Stimulated activated CD4-positive, alpha-beta T cell treated with anti-CD3 and anti-CD28 coated beads, Interleukin-1b, Interleukin-23, amount 100 ng/mL, for 48 hours (primary cell): Measurements from ENCODE around the gene ABHD17B.
"Not testable (repeated sequence)": the region's sequence is repeated elsewhere in the genome, so short reads cannot be mapped to it uniquely, and the experiment has no call there.

Experiments used
- DNase-seq: peaks from one replicate; pipeline ENCODE4 v3.0.0-alpha.2; 2020

The ABHD17B gene

DNA sequence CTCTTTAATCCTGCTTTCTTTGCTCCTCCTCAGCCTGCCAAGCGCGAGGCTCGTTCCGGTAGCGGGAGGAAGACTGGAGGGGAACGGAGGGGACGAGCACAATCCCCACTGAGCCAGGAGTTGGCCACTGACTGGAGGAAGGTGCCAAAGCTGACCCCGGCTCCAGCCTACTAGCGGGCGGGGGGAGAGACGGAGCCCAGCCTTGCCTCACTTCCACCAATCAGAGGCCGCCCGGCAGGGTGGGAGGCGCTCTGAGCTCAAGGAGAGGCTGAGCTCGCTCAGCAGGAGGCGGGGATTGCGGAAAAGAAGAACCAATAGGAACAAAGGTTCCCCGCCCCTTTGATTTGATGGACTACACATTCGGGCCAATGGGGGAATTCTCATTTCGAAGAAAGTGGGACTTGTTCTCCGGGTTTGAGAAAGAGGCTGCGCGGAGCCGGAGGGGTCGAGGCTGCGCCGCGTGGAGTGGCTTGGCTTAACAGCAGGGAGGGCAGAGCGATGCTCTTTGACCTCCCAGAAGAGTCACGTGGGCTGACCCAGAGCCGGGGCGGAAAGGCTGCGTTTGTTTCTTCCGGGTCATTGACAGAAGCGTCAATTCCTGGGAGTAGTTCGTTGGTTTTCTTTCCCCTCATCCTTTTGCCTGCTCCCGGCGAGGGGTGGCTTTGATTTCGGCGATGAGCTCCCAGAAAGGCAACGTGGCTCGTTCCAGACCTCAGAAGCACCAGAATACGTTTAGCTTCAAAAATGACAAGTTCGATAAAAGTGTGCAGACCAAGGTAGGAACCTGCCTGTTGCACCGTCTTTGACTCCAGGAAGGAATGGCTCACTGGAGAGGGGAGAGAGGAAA, at the start of gene ABHD17B, which contains the start of gene C9orf85:
TSS of gene ABHD17B (minus strand) at position 133 of the 847 bp plus-strand sequence. CDS start 36,113 bp downstream, outside the sequence.
TSS of gene C9orf85 (plus strand) at position 579 of the 847 bp plus-strand sequence. CDS start at position 675, 96 bp downstream.
- DNase-seq: peak; percentile 98

DNA sequence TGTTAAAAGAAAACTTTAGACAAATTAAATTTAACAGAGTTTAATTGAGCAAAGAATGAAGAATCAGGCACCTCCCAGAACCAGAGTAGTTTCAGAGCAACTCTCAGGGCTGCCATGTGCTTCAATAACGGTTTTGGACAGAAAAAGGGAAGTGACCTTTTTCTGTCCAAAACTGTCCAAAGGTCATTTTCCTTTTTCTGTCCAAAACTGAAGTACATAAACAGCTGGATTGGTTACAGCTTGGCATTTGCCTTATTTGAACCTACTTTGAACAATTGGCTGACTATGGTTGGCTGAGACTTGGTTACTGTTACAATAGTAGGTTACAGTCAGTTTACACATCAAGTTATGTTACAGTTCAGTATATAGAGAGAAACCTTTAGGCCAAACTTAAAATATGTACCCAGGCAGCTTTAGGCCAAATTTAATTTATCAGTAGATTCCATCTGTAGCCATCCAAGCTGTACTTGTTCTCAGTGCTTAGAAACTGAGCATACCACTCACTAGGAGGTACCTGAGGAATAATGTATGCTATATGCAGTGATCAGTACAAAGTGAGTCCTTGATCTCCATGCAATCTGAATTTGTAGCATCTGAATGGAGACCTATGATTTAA, 44.4 kb upstream of the ABHD17B start:
- DNase-seq: no peak

DNA sequence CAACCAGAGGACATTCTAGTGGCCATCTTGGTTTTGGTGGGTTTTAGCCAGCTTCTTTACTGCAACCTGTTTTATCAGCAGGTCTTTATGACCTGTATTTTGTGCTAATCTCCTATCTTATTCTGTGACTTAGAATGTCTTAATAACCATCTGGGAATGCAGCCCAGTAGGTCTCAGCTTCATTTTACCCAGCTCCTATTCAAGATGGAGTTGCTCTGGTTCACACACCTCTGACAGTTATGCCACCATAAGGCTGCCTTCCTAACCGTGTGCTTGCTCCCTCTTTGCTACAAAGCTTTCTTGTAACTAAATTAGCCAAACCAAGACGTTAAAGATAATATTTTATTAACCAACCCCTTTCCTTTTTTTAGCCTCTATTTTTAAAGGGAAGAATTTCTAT, 43.7 kb upstream of the ABHD17B start:
- not testable (repeated sequence) for DNase-seq

DNA sequence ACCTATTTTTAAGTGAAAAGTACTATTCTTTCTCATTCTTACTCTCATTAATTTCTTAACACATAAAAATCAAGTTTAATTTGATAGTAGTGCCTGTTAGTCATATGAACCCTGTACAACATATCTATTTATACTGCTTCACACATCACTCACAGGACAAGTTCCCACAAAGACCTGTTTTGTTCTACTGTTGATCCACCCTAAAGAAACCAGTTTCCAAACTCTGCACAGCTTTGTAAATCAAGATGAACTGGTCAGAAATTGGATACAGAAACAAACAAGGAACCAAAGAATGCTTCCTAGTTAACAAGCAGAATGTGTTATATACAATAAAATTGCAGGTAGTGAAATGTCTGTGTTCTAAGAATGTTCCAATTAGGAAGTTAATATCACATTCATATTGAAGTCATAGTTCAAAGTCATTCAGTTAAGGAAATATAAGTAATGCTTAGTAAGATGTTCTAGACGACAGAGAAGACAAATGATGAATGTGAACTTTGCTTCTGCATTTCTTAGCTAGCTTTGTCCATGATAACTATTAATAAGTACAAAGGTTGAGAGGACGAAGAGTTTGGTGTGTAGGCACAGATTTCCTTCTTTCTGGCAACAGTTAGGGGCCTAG, 33.9 kb upstream of the ABHD17B start:
- no peak for DNase-seq

DNA sequence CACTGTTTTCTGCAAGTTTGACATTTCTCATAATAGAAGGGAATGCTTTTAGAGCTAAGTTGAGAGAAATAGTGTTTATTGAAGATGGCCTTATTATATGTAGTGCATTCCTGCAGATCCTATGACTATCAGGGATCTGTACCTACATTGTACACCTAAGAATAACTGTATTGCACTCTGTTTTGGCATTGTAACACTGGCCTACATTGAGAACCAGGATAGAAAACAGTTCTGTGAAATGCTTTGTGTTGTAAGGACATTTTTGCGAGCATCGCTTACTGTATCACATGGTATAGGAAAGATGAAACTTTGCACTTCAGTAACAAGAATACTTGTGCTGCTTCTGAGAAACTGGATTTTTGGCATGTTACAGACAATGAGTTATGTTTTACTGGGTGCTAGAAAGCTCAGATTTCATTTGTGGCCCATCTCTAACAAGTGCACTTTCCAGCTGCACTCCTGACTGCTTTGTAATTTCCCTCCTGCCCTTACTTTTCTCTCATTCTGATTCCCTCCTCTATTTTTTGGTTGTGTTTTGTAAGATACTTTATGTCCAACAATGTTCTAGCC, 31.1 kb upstream of the ABHD17B start:
- no peak for DNase-seq

DNA sequence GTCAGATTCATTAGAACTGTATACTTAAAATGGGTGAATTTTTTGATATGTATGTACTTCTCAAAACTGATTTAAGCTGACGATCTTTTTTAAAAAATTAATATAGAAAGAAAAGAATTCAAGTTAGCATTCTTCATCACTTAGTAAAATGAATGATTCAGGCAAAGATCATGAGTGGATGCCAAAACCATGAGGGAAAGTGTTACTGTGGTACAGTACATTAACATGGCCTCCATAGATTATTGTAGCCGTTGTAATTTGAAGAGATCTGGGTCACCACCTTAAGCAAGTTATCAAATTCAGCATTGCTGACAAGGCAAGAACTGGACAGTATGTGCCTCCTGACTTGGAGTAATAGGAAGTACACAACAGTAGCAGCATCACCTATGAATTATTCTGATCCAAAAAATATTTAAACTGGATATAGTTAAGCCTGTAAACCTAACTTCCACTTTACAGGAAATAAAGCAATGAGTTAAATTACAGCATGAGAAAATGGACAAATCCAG, 30.1 kb upstream of the ABHD17B start:
- no peak for DNase-seq

DNA sequence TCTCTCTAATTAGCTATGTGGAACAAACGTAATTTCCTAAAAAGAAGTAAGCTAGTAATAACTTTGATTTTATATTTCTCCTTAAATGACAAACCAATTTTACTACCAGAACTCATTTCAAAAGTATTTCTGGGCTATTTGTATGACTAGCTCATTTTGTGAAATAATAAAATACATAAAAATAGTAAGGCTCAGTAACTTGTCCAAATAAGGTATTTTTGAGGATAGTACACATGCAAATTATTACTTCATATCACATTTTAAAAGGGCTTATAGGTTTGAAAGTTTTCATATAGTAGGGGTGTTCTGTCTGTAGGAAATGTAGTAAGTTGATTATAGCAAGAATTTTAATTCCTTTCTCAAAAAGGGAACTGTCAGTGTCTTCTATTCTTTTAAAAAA, 26.9 kb upstream of the ABHD17B start:
- no peak for DNase-seq

DNA sequence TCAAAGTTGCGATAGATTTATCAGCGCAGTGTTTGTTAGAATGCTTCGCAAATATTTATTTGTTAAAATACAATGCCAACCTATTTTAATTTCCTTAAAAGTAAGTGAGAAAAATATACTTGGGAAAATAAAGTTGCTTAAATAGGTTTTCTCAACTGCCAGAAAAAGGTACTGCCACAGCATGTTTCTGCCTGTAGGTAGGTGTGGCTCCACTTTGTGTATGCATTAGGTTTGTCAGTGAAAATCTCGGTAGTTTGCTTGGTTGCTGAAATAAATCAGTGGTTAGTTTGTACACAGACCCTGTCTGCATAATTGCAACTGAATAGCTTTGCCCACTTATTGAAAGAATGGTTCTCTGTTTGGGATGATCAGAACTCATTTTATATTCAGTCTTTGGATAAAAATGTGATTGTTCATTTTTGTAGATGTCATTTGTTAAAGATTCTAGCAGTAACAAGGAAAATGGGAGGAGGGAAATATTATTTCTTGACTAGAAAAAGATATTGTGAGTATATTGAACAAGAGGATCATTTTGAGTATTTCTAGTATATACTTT, 26.2 kb upstream of the ABHD17B start:
- no peak for DNase-seq

DNA sequence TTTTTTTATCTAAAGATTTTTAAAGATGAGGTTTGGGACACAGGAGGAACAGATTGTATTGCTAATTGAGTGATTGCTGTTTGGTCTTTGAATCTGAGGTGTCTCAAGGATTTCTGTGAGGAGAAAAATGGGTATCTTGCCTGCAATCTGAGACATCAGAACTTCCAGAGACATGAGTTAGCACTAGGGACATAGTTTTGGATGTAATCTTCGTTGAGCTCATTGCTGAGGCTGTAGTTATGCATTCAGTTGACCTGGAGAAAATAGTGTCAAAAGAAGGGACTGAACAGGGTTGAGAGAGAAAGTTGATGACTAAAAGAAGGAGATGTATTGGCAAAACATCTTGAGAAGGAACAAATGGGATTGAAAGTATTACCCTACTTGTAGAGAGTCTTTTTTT, 25.1 kb upstream of the ABHD17B start:
- no peak for DNase-seq

DNA sequence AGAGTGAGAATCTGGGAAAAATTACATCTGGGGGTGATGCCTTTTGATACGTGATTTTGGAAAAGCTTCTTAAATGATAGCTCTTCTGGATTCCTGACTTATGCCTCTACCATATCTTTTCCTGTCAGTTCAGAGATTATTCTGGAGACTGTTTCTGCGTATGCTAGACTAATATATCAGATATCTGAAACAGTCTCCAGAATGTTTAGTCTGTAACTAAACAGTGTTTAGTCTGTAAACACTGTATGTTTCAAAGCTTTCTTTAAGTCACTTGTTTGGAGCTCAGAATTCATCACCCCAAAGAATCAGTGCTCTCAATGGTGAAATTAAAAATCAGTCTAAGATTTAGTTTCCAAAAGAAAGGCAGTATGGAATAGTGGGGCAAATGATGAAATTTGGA, 20.2 kb upstream of the ABHD17B start:
- DNase-seq: no peak

DNA sequence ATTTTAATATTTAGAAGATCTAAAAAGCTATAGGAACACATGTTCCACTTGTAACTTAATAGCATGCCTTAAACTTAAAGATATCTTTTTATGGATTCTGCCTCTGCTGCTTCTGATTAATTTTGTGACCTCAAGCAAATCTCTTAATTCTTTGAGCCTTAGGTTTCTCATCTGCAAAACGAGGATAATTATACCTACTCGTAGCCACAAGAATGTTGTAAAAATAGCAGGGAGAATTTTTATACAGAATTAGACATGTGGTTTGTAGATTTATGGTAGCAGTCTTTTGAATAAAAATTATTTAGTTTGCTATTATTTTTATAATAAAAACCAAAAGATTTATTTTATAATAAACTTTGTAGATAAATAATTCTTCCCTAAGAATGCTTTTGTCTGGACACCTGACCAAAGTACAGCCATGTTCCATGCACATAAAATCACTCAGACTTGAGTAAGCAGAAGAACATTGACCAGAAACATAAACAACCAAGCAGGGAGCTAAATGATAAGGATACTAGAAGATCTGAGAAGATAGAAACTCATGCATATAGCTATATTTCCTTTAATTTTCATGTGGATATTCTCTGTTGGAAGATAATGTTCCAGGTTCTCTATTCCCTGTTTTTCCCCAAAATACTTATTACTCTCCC, 18.9 kb upstream of the ABHD17B start:
- DNase-seq: no peak

DNA sequence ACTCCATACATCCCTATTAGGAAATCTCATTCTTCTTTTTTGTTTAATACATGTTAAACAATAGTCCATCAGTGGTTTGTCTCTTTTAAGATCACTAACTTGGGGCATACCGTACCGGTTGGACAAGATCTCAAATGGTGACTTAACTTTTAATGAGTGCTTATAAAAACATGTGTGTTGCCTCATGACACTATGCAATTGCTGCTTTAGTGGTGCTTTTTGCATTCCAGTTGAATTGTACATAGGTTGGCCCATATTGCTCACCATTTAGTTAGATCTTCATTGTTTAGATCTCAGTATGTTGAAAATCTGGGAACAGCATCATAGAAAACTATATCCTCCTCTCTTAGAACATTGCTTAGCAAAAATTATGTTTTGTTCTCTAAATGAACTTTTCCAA, 18.2 kb upstream of the ABHD17B start:
- no peak for DNase-seq

DNA sequence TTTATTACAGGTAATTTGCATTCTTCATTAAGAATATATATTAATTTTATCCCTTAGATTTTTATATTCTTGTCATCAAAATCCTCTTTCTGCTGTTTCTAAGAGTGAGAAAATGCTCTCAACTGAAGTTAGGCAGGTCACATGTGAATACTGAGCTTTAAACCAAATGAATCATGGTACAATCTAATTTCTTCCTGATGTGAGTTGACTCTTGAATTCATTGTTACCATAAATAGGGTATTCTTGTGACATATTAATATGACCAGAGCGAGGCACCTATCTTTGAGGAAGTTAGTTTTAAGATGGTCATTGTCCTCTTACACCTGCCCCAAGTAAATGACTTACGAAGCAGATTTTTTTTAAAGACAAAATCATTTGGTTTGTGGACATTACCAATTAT, 17.8 kb upstream of the ABHD17B start:
- no peak for DNase-seq

DNA sequence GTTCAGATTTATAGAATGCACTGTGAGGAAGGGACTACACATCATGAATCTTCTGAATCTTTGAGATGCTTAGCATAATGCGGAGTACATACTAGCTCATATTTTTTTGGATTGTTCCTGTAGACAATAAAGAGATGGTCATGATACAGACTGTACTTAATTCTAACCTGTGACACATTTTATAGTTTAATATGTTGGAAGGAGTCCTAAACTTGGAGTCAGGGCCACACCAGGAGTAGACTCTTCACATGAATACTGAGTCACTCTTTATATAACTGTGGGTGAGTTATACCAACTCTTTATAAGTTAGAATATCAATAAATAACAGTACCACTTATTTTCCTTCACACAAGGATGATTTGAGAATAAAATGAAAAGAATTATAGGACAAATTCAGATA, 17.4 kb upstream of the ABHD17B start:
- DNase-seq: no peak

DNA sequence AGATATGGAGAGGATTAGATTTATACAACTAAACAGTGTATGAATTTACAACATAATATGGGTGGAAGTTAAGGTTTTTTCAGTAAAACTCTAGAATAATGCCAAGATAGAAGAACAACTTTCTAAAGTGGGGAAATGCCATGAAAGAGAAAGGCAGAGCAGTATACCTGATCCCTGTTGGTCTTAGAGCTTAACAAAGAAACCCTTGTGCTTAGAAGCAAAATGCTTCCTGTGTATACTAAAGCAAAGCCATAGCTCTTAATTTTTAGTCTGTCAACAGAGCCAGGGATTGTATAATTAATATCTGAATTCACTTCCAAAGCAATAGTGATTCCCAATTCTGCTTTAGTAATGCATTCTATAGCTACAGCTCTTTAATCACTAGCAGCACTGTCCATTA, 14.8 kb upstream of the ABHD17B start:
- no peak for DNase-seq

DNA sequence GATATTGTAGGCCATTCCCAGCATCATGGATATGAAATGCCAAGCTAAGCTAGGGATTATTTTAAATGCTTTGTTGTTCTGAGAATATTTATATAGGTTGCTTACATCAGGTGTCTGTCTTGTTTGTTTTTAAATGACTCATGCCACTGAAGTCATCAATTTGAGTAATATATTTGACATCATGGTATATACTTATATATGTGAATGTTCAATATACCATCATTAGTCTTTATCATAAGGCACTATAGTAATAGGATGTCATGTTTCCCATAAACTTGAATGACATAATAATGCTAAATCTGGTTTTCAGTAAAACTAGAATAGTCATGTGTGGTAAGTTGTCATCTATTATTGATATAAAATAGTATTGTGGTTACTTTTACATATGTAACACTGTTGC, 13.6 kb upstream of the ABHD17B start:
- DNase-seq: no peak

DNA sequence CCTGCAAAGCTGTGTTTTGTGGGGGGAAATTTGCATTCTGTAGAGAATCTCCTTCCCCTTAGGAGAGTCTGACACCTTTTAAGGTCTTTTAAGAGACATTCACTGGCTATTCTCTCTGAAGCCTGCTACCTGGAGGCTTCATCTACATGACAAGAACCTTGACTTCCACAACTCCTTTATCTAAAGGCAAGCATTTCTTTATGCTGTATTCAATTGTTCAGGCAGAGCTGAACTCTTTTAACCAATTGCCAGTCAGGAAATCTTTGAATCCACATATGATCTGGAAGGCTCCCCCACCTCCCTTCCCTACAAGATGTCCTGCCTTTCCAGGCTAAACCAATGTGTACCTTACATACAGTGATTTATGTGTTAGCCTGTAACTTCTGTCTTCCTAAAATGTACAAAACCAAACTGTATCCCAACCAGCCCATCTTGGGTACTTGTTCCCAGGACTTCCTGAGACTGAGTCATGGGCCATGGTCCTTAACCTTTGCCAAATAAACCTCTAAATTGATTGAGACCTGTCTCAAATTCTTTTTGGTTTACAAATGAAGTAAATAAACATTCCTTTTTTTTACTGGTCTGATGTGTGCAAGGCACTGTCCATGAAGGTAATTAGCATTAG, 10.3 kb upstream of the ABHD17B start:
- DNase-seq: no peak

DNA sequence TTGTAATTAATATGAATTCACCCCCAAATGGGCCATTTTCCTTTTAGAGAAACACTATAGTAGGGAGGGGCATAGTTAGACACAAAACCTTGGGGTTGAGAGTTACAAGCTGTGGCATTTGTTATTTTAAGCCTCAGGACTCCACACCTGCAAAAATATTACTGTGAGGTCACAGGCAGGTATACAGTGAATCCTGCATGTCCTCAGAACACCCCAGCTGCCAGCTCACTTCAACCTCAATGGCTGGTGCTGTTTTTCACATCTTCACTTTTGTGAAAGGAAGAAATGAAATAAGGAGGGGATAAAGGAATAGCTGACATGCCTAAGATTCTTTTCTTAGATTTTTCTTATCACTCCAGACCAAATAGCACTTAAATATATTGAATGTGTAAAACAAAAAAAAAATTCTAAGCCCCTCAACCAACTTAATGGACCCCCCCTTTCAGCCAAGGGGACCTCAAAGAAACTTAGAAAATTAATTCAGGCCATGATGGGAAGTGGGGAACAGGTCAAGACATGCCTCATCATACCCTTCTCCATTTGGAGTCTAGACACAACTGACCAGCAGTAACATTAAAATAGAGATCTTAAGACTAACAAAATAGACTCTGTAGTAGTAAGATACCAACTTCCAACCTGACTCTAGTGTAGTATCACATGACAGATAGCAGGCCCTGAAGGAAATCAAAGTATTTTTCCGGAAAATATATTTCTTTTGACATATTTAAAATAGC, 9.6 kb upstream of the ABHD17B start:
- DNase-seq: no peak

DNA sequence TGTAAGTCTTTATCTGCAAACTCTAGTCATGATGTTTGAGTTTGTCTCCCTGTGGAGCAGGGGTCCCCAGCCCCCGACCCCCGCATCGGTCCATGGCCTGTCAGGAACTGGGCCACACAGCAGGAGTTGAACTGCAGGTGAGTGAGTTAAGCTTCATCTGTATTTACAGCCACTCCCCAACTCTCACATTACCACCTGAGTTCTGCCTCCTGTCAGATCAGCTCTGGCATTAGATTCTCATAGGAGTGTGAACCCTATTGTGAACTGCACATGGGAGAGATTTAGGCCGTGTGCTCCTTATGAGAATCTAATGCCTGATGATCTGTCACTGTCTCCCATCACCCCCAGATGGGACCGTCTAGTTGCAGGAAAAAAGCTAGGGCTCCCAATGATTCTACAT, 7.4 kb upstream of the ABHD17B start:
- DNase-seq: no peak

DNA sequence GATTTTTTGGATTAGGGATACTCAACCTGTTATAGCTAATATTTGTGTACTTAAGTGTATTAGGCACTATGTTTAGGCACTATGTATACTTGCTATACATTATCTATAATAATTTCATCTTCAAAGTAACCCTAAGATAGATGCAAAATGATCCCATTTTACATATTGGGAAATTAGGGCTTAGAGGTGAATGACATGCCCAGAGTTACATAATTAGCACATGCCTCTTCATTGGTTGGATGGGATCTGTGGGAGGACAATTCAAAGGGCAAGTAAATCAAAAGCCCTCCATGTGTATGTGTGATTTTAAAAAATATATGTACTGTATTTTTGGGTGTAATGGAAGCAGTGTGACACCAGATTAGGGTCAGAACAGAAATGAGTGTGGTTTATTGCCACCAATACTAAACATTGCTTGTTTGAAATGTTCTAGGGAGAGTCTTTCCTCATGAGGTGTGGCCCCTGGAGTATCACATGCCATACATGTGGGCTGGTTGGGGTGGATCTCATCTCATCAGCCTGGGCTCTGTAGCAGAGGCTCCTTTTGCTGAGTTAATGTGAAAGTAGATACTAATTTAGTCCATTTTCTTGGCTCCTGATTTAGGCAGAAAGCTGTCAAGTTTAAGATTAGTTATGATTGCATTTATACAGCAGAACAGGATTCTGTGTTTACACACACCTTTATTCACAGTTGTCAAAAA, 6.0 kb upstream of the ABHD17B start:
- DNase-seq: peak; percentile 46

DNA sequence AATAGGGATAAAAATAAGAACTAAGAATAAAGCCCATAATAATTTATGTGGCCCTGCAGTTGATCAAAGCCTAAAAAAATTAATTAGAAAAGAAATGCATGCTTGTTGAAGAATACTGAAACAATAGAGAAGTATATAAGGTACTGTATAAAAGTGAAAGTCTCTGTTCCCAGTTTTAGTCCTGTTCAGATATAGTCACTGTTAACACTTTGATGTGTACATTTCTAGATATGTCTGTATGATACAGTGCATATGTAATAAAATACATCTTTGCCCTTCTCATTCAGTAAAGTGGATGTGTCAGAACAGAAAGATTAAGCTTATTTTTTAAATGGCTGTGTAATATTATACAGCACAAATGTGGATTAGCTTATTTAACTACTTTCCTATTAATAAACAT, 4.5 kb upstream of the ABHD17B start:
- no peak for DNase-seq
